Right cardiac atrium (tissue), 5 donors: ENCODE measurements around the gene RBP5. TPM values are rescaled to one million over a fixed set of nuclear protein-coding genes. Genes with fewer than 3 reads are reported as not detected.
A peak's percentile ranks its signal among the peaks of the same experiment; 100 is the strongest.
"Not testable (repeated sequence)": the region's sequence is repeated elsewhere in the genome, so short reads cannot be mapped to it uniquely, and the experiment has no call there.

Experiments
- ATAC-seq, 2 donors: fragments of 200-7000 bp; cut with Tn5 transposase; one replicate each; pipeline versions ENCODE4 v1.8.0 to v1.9.1; 2020; ENCODE audit warnings: moderate library complexity in 2 of 2, mild to moderate bottlenecking in 1 of 2
- DNase-seq, 3 donors: peaks; one replicate each; pipeline ENCODE4 v3.0.0-alpha.2; 2020
- H3K27ac ChIP-seq: one replicate; pipeline ENCODE4 v1.5.1; 2013; ENCODE audit warnings: mild to moderate bottlenecking, low read length, control low read depth, moderate library complexity
- H3K27me3 ChIP-seq: one replicate; pipeline ENCODE4 v1.6.1; 2013; ENCODE audit not compliant: control insufficient read depth, insufficient read depth
- H3K4me1 ChIP-seq: one replicate; pipeline ENCODE4 v1.6.1; 2013; ENCODE audit warnings: low read length; ENCODE audit not compliant: control insufficient read depth, insufficient read depth
- H3K4me3 ChIP-seq: one replicate; pipeline ENCODE4 v1.5.1; 2013; ENCODE audit warnings: low read length, control low read depth
- H3K9me3 ChIP-seq: one replicate; pipeline ENCODE4 v1.6.1; 2013; ENCODE audit warnings: low read length; ENCODE audit not compliant: control insufficient read depth
- WGBS: extraction: QIAGEN DNeasy Blood & Tissue Kit; methylation state at CpG from one replicate; pipeline ENCODE4 v1.1.7; 2013; 5-methylcytosine and 5-hydroxymethylcytosine counted together
- intact Hi-C, 4 donors: fragments of 100-400 bp; cut with DNase I; formaldehyde crosslinking; loops; one replicate each; pipeline versions ENCODE4 v1.11.0 to v1.14.0; 2022 to 2023
- polyA plus RNA-seq: library from polyadenylated mRNA; stranded (reverse); fragments of 200-250 nt; gene quantifications from one replicate; pipeline ENCODE4 v1.2.3, GENCODE V29; 2013
- total RNA-seq, 4 donors: library from RNA; stranded (reverse); fragmentation: NEBNext Ultra II Directional; extraction: Animal tissue kit (Norgen Biotek cat#: 25700); gene quantifications; one replicate each; pipeline ENCODE4 v1.2.1, GENCODE V29; 2021
- donor health status: healthy with polysubstance abuse.
- donor health status: DM: no; HTN: yes; CAD: no.
- donor health status: DM: no; HTN: no; CAD: no.
- donor health status: DM: no; HTN: yes; CAD: no; lungs with severe emphysema.
- donor health status: DM: yes; HTN: yes; CAD: no.

RBP5 gene
- total and polyA plus RNA-seq, 5 donors = 0.47 to 1.7 (median 0.71) TPM; not detected in 1

DNA sequence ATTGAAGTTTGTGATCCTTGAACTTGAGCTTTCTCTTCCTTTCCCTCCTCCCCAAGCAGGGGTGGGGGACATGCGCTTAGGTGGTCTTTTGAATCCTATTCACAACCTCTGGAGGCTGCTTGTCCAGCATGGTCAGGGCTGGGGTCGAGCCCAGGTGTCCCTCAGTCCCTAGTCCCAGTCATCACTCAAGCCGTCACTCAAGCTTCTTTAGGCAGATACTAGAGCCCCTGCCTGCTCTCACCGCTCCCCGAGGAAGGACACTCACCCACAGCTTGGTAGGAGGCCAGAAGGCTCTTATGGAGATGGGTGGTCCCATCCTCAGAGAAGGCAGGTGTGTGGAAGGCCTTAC, 19.1 kb downstream of the RBP5 start:
- H3K27me3 ChIP-seq = no peaks in the 10 kb centered on the region
- H3K4me1 ChIP-seq = peaks cover 2% of the 10 kb centered on the region
- ATAC-seq (no peak), DNase-seq (no peak)
- intact Hi-C loops = loop anchor here in 2 of 4 donors (5.0 to 10.0 kb wide), 2 partner anchors 47 to 155 kb away; partner anchors contain the start of genes C1S (in 1 of the 2) and PTPN6 (in 1 of the 2)
- 58% methylated on average over 5 of the region's 5 CpGs for WGBS
- no peak overlapping the region for H3K4me3 ChIP-seq
- H3K27ac ChIP-seq = no peak overlapping the region
- H3K9me3 ChIP-seq = no peaks in the 10 kb centered on the region

DNA sequence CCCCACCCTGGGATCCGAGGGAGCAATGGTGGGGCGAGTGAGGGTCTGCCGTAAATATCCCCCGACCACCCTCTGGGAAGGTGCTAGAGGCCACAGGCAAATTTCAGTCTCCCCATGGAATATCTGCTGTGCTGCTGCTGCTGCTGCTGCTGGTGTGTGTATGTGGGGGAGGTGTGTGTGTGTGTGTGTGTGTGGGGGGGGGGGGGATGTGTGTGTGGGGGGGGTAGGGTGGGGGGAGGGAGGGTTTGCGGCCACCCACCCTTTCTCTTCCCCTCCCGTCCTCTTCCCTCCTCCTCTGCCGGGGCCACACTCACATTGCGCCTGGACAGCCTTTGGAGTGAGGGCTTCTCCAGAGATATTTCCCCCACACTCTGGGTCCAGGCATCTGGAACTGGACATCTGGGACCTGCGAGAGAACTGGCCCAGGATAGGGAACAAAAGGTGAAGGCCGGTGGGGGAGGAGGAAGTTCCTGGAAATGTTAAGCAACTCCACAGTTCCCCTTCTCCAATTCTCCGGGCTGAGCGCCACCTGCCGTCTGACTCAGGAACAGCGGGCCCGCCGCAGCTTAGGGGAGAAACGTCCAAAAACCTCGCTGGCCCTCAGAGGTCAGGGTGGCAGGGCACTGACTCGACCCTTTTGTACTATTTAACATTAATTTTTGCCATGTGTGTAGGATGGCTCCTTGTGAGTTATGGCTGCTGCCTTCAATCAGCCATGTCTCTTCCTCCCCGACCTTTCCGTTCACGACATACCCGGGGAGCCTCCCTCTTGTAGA, 19.7 kb downstream of the RBP5 start, which contains the start of gene C1RL:
Gene C1RL (minus strand): TSS at position 419 of the 776 bp plus-strand sequence. CDS start 34 bp downstream, at position 385.
- peak; percentile 89 to 97 (median 96) for DNase-seq
- Histone ChIP-seq H3K27me3 (no peaks in the 10 kb centered on the region), H3K4me3 (peak within 1 kb of the TSS; percentile 55), H3K27ac (peak within 1 kb of the TSS; percentile 90), H3K4me1 (peaks cover 2% of the 10 kb centered on the region), H3K9me3 (no peaks in the 10 kb centered on the region)
- intact Hi-C loops = loop anchor here in 2 of 4 donors (5.0 to 10.0 kb wide), 2 partner anchors 47 to 154 kb away; partner anchors contain the start of genes C1S (in 1 of the 2) and PTPN6 (in 1 of the 2)
- peak; percentile 86 to 88 for ATAC-seq
- 15% methylated on average over 23 of the region's 23 CpGs for WGBS

DNA sequence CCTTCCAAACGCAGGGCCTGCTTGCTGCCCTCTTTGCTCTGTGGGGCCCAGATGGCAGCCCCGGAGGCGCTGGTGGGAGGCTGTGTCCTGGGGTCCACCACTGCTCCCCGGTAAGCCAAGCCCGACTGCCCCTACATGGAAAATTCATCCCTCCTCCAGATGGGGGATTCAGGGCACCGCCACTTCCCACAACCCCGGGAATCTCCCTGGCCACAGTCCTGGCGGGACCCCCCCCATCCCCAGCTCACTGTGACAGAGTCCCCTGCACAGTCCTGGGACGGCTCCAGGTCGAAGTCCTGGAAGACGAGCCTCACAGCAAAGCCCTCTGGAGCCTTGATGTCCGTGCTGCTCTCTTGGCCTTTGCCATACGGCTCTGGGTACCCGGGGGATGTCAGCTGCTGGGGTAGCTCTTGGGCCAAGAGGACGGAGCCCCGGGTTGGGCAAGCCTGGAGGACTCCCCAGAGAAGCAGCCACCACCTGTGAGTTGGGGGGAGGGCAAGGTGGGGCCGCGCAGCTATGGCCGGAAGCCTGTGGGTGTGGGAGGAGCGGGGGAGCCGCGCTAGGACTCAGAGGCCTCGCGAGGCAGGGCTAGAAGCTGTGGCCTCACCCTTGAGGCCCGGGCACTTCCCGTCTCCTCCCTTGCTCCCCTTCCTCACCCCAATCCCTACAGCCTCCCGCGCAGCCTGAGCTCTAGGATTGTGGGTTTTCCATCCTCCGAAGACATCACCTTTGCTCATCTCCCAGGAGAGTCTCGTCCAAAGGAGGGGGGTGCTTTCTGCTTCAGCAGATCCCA, 20.5 kb downstream of the RBP5 start:
- no peaks in the 10 kb centered on the region for H3K9me3 ChIP-seq
- DNase-seq (peak; percentile 82 to 93 (median 90)), ATAC-seq (peak; percentile 92)
- 15% methylated on average over 30 of the region's 30 CpGs for WGBS
- peak overlapping the region; percentile 55 for H3K4me3 ChIP-seq
- peak overlapping the region; percentile 90 for H3K27ac ChIP-seq
- H3K4me1 ChIP-seq = peaks cover 2% of the 10 kb centered on the region
- no peaks in the 10 kb centered on the region for H3K27me3 ChIP-seq
- intact Hi-C loops = loop anchor here in 2 of 4 donors (5.0 to 10.0 kb wide), 2 partner anchors 46 to 153 kb away; partner anchors contain the start of genes C1S (in 1 of the 2) and PTPN6 (in 1 of the 2)

DNA sequence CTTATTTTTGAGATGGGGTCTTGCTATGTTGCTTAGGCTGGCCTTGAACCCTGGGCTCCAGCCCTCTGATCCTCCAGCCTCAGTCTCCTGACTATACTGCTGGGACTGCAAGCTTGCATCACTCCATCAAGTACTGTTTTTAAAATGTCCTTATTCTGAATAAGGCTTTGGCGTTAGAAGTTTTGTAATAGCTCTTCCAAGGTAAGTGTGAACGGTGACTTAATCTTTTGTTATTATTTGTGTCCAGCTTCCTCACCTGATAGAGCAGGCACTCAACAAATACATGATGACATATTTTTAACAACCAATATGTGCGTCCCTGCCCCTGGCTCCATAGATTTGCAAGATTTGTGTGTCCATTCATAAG, 21.1 kb downstream of the RBP5 start:
- Histone ChIP-seq H3K4me1 (peaks cover 2% of the 10 kb centered on the region), H3K4me3 (peak overlapping the region; percentile 55), H3K27ac (peak overlapping the region; percentile 90), H3K27me3 (no peaks in the 10 kb centered on the region), H3K9me3 (no peaks in the 10 kb centered on the region)
- DNase-seq (no peak), ATAC-seq (no peak)
- intact Hi-C loops = loop anchor here in 2 of 4 donors (5.0 to 10.0 kb wide), 2 partner anchors 45 to 153 kb away; partner anchors contain the start of genes C1S (in 1 of the 2) and PTPN6 (in 1 of the 2)
- WGBS = 51% methylated on average over 3 of the region's 3 CpGs

DNA sequence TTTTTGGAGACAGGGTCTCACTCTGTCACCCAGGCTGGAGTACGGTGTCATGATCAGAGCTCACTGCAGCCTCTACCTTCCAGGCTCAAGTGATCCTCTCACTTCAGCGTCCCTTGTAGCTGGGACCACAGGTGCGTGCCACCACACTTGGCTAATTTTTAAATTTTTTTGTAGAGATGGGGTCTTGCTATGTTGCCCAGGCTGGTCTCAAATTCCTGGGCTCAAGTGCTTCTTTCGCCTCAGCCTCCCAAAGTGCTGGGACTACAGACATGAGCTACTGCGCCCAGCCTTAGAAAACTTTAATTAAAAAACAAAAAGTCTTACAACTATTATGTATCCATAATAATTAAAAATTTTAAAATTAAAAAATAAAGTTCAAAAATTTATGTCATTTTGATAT, 21.5 kb downstream of the RBP5 start:
- not testable (repeated sequence) for H3K27ac ChIP-seq, H3K27me3 ChIP-seq, ATAC-seq, H3K4me3 ChIP-seq, H3K9me3 ChIP-seq, H3K4me1 ChIP-seq, DNase-seq
- 98% methylated on average over 5 of the region's 5 CpGs for WGBS
- intact Hi-C loops = loop anchor here in 2 of 4 donors (5.0 to 10.0 kb wide), 2 partner anchors 45 to 152 kb away; partner anchors contain the start of genes C1S (in 1 of the 2) and PTPN6 (in 1 of the 2)

DNA sequence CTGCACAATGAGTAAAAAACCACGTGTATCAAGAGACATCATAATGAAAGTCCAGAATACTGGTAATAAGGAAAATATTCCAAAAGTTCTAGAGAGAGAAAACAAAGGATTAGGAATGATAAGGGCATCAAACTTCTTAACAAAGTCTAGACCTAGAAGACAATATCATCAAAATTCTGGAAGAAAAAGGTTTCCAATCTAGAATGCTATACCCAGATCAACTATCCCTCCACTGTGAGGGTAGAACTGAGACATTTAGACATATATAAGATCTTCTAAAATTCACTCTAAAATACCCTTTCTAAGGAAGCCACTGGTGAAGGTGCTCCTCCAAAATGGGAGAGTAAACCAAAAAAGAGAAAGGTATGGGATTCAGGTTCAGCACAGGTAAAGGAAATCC, 22.6 kb downstream of the RBP5 start:
- no peak for DNase-seq
- WGBS = 92% methylated on average over 1 of the region's 1 CpG
- Histone ChIP-seq H3K27me3 (no peaks in the 10 kb centered on the region), H3K9me3 (no peaks in the 10 kb centered on the region), H3K4me3 (no peak overlapping the region), H3K4me1 (peaks cover 2% of the 10 kb centered on the region), H3K27ac (no peak overlapping the region)
- ATAC-seq = no peak
- intact Hi-C loops = loop anchor here in 2 of 4 donors (5.0 to 10.0 kb wide), 2 partner anchors 44 to 151 kb away; partner anchors contain the start of genes C1S (in 1 of the 2) and PTPN6 (in 1 of the 2)

DNA sequence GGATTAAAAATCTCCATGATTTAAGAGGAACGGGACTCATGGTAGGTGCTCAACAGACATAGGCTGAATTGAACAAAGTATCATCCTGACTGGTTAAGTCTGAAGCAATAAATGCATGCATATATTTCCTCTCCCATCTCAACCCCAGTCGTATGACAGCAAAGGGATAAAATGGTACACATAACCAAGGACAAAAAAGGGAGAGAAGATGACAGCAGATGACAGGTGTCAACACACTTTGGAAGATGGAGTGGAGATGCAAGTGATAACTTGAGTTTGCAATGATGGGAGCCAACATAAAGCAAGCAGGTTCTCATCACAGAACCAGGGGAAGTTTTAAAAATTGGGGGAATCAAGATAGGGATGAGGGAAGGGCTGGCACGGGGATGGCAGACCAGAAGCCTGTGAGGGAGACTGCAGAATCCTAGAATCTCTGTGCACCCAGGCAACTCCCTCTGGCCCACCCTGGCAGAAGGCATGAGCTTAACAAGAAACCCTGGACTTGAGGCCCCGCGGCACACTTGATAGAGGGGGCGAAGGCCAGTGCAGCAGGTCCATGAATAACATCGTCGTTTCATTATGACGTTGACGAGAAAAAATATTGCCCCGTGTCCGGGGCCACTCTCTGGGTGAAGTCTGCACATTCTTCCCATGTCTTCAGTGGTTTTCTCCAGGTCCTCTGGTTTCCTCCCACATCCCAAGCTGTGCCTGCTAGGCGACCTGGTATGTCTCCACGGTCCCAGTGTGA, 24.7 kb downstream of the RBP5 start:
- no peak overlapping the region for H3K4me3 ChIP-seq
- DNase-seq (no peak), ATAC-seq (no peak)
- H3K9me3 ChIP-seq = no peaks in the 10 kb centered on the region
- H3K27ac ChIP-seq = no peak overlapping the region
- no peaks in the 10 kb centered on the region for H3K4me1 ChIP-seq
- WGBS = 87% methylated on average over 14 of the region's 14 CpGs
- intact Hi-C loops = loop anchor here in 1 of 4 donors (10.0 kb wide), 1 partner anchor 149 kb away; the partner anchor contains the start of gene PTPN6
- H3K27me3 ChIP-seq = no peaks in the 10 kb centered on the region

DNA sequence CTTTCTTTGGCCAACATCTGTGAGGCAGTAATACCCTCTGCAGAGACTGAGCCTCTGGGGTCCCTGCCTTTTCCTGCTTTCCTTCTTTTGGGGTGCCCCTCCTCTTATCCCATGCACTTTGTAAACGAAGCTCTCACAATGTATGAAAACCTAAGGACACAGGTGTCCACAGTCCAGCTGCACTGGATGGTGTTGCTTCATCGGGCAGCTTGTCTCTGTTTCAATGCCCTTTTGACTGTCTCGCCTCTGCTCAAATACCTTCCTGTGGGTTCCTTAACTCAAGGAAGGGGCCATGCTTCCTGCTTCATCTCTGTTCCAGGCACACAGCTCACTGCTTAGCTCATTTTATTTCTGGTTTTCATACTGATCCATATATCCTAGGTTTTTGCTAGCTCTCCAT, 26.1 kb downstream of the RBP5 start:
- intact Hi-C loops = loop anchor here in 1 of 4 donors (10.0 kb wide), 1 partner anchor 148 kb away; the partner anchor contains the start of gene PTPN6
- Histone ChIP-seq H3K4me3 (no peak overlapping the region), H3K9me3 (no peaks in the 10 kb centered on the region), H3K27me3 (no peaks in the 10 kb centered on the region), H3K27ac (no peak overlapping the region), H3K4me1 (no peaks in the 10 kb centered on the region)
- no peak for DNase-seq
- WGBS = 79% methylated on average over 3 of the region's 3 CpGs
- ATAC-seq = no peak

DNA sequence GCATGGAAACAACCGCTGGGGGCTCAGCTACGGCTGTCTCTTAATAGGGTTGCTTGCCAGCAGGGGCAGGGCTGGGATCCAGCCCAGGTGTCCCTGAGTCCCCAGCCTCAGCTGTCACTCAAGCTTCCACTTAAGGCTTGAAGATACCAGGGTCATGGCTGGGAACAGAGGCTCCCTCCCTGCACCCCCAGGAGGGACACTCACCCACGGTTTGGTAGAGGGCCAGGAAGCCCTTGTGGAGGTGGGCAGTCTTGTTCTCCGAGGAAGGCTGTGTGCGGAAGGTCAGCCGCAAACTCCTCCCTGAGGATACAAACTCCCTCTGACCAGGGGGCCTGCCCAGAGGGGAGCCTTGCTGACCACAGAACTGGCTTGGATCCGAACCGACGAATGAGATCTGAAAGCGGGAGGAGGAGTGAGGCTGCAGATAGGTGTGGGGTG, 27.0 kb downstream of the RBP5 start:
- intact Hi-C loops = loop anchor here in 1 of 4 donors (10.0 kb wide), 1 partner anchor 147 kb away; the partner anchor contains the start of gene PTPN6
- 62% methylated on average over 10 of the region's 10 CpGs for WGBS
- DNase-seq (no peak), ATAC-seq (peak; percentile 17 to 23)
- H3K4me1 ChIP-seq = no peaks in the 10 kb centered on the region
- H3K27me3 ChIP-seq = no peaks in the 10 kb centered on the region
- no peak overlapping the region for H3K27ac ChIP-seq
- H3K4me3 ChIP-seq = no peak overlapping the region
- no peaks in the 10 kb centered on the region for H3K9me3 ChIP-seq
